Activated T-helper 17 cell treated with anti-CD3 and anti-CD28 coated beads, Interleukin-2, amount 50 U/mL, for 72 hours (primary cell): ENCODE results near the gene LRRC51. TPM values are rescaled to one million over a fixed set of nuclear protein-coding genes. Genes with fewer than 3 reads are reported as not detected.
A peak's percentile ranks its signal among the peaks of the same experiment; 100 is the strongest.

ENCODE experiments used
- ATAC-seq: fragments of 150-1000 bp; cut with Tn5 transposase; replicated peaks from 2 replicates; pipeline ENCODE4 v1.10.0; 2021; ENCODE audit warnings: mild to moderate bottlenecking, moderate library complexity
- H3K27ac Mint-ChIP-seq: one replicate; pipeline ENCODE4 v1.8.0; 2022; ENCODE audit warnings: mixed read lengths
- H3K27me3 Mint-ChIP-seq: one replicate; pipeline ENCODE4 v1.8.0; 2022; ENCODE audit warnings: mixed read lengths
- H3K36me3 Mint-ChIP-seq: one replicate; pipeline ENCODE4 v1.8.0; 2022; ENCODE audit warnings: low read depth, mild to moderate bottlenecking, mixed read lengths
- H3K4me1 Mint-ChIP-seq: one replicate; pipeline ENCODE4 v1.8.0; 2022; ENCODE audit warnings: mixed read lengths
- H3K4me3 Mint-ChIP-seq: one replicate; pipeline ENCODE4 v1.8.0; 2022; ENCODE audit warnings: mild to moderate bottlenecking, mixed read lengths
- H3K9me3 Mint-ChIP-seq: one replicate; pipeline ENCODE4 v1.8.0; 2022; ENCODE audit warnings: mixed read lengths
- total RNA-seq, 2 donors: library from RNA; stranded (reverse); gene quantifications; one replicate each; pipeline ENCODE4 v1.2.3, GENCODE V29; 2022

The LRRC51 gene
- total RNA-seq, 2 donors from 2014 or later, result 3.3 to 5.4 TPM

- Mint-ChIP-seq H3K36me3 (peaks cover 15% of the 10 kb centered on the region), H3K9me3 (no peaks in the 10 kb centered on the region), H3K4me3 (peak overlapping the region; percentile 88), H3K4me1 (peaks cover 30% of the 10 kb centered on the region), H3K27ac (peak overlapping the region; percentile 97), H3K27me3 (no peaks in the 10 kb centered on the region)
- no peak for ATAC-seq
Observed at GRCh38 chr11:72081821-72082453, 1.3 kb downstream of the LRRC51 start.

GRCh38 chr11:72083414-72083813 lies 2.8 kb downstream of the LRRC51 start:
- Mint-ChIP-seq H3K36me3 (peaks cover 22% of the 10 kb centered on the region), H3K4me1 (peaks cover 33% of the 10 kb centered on the region), H3K27me3 (no peaks in the 10 kb centered on the region), H3K9me3 (no peaks in the 10 kb centered on the region), H3K4me3 (no peak overlapping the region), H3K27ac (peak overlapping the region; percentile 13)
- ATAC-seq, result no peak

- H3K9me3 Mint-ChIP-seq, result no peaks in the 10 kb centered on the region
Observed at GRCh38 chr11:72084076-72084475, 3.4 kb downstream of the LRRC51 start.

GRCh38 chr11:72084965-72085364 lies 4.3 kb downstream of the LRRC51 start:
- ATAC-seq, result no peak
- Mint-ChIP-seq H3K9me3 (no peaks in the 10 kb centered on the region), H3K4me3 (no peak overlapping the region), H3K4me1 (peaks cover 30% of the 10 kb centered on the region), H3K27ac (peak overlapping the region; percentile 39), H3K27me3 (no peaks in the 10 kb centered on the region), H3K36me3 (peaks cover 31% of the 10 kb centered on the region)

More at GRCh38 chr11:72084076-72084475, 3.4 kb downstream of the LRRC51 start:
- ATAC-seq, result no peak
- H3K27me3 Mint-ChIP-seq, result no peaks in the 10 kb centered on the region
- peaks cover 24% of the 10 kb centered on the region for H3K36me3 Mint-ChIP-seq
- H3K4me3 Mint-ChIP-seq, result no peak overlapping the region
- H3K4me1 Mint-ChIP-seq, result peaks cover 30% of the 10 kb centered on the region
- no peak overlapping the region for H3K27ac Mint-ChIP-seq

- Mint-ChIP-seq H3K36me3 (peaks cover 25% of the 10 kb centered on the region), H3K27ac (peak overlapping the region; percentile 39), H3K4me1 (peaks cover 26% of the 10 kb centered on the region), H3K4me3 (no peak overlapping the region), H3K27me3 (no peaks in the 10 kb centered on the region), H3K9me3 (no peaks in the 10 kb centered on the region)
- peak; percentile 41 for ATAC-seq
Observed at GRCh38 chr11:72085621-72086351, 5.1 kb downstream of the LRRC51 start.

GRCh38 chr11:72088076-72088808 lies 7.6 kb downstream of the LRRC51 start:
- Mint-ChIP-seq H3K9me3 (no peaks in the 10 kb centered on the region), H3K4me3 (no peak overlapping the region), H3K27me3 (no peaks in the 10 kb centered on the region), H3K4me1 (peaks cover 25% of the 10 kb centered on the region), H3K36me3 (peaks cover 25% of the 10 kb centered on the region), H3K27ac (peak overlapping the region; percentile 55)
- ATAC-seq, result peak; percentile 61

- ATAC-seq, result peak; percentile 82
- H3K9me3 Mint-ChIP-seq, result no peaks in the 10 kb centered on the region
- H3K27me3 Mint-ChIP-seq, result no peaks in the 10 kb centered on the region
- H3K4me1 Mint-ChIP-seq, result peaks cover 18% of the 10 kb centered on the region
- H3K27ac Mint-ChIP-seq, result peak overlapping the region; percentile 70
- no peak overlapping the region for H3K4me3 Mint-ChIP-seq
- peaks cover 47% of the 10 kb centered on the region for H3K36me3 Mint-ChIP-seq
Observed at GRCh38 chr11:72091292-72091691, 10.6 kb downstream of the LRRC51 start.

DNA sequence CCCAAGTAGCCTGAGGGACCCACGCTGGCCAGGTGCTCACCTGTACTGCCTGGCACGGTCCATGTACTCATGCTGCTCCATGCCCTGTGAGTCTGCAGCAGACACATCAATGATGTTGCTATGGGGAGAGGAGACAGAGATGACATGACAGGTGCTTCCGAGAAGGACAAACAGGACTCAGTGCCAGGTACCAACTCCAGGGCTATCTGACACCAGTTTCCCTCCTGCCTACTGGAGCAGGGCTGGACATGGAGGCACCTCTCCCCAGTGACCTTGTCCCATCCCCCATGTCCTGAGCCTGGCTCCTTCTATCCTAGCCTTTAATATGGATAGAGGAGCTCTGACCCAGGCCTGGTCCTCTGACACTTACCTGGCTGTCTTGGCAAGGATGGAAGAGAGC lies 18.1 kb downstream of the LRRC51 start:
- Mint-ChIP-seq H3K27ac (no peak overlapping the region), H3K4me1 (peaks cover 35% of the 10 kb centered on the region), H3K36me3 (peaks cover 80% of the 10 kb centered on the region), H3K4me3 (no peak overlapping the region), H3K9me3 (no peaks in the 10 kb centered on the region), H3K27me3 (no peaks in the 10 kb centered on the region)
- ATAC-seq, result no peak

DNA sequence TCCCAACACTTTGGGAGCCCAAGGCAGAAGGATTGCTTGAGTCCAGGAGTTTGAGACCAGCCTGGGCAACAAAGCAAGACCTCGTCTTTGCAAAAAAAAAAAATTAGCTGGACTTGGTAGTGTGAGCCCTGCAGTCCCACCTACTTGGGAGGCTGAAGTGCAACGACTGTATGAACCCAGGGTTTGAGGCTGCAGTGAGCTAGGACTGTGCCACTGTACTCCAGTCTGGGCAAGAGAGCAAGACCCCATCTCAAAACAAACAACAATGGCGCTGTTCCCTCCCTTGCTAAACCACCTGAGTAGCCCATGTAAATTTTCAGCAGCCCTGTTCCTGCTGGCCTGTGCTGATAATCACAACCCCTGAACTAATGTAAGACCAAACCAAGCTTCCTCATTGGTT lies 19.4 kb downstream of the LRRC51 start:
- H3K4me1 Mint-ChIP-seq, result peaks cover 41% of the 10 kb centered on the region
- peaks cover 68% of the 10 kb centered on the region for H3K36me3 Mint-ChIP-seq
- H3K27ac Mint-ChIP-seq, result peak overlapping the region; percentile 96
- no peaks in the 10 kb centered on the region for H3K9me3 Mint-ChIP-seq
- H3K4me3 Mint-ChIP-seq, result no peak overlapping the region
- no peaks in the 10 kb centered on the region for H3K27me3 Mint-ChIP-seq
- no peak for ATAC-seq

DNA sequence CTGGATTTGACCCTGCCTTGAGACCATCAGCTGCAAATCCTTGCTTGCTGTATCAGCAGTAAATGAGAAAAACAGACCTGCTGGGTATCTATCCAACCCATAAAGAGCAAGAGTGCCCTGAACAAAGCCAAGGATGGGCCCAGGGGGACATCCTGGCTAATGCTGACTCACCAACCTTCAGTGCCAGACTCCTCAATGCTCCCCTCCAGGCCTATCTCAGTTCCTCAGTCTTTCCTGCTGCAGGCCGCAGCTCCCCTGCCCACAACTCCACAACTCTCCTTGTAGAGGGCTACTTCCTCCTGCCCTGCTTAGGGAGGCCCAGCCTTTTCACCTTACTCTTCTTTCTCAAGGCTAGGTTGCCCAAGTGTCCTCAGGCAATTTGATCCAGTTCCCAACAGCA lies 19.8 kb downstream of the LRRC51 start:
- peak overlapping the region; percentile 96 for H3K27ac Mint-ChIP-seq
- peaks cover 63% of the 10 kb centered on the region for H3K36me3 Mint-ChIP-seq
- no peaks in the 10 kb centered on the region for H3K9me3 Mint-ChIP-seq
- H3K4me1 Mint-ChIP-seq, result peaks cover 41% of the 10 kb centered on the region
- ATAC-seq, result no peak
- H3K27me3 Mint-ChIP-seq, result no peaks in the 10 kb centered on the region
- no peak overlapping the region for H3K4me3 Mint-ChIP-seq

GRCh38 chr11:72102162-72102561 lies 21.5 kb downstream of the LRRC51 start:
- H3K27me3 Mint-ChIP-seq, result no peaks in the 10 kb centered on the region
- H3K27ac Mint-ChIP-seq, result peak overlapping the region; percentile 96
- peaks cover 56% of the 10 kb centered on the region for H3K36me3 Mint-ChIP-seq
- ATAC-seq, result no peak
- no peaks in the 10 kb centered on the region for H3K9me3 Mint-ChIP-seq
- H3K4me1 Mint-ChIP-seq, result peaks cover 41% of the 10 kb centered on the region
- peak overlapping the region; percentile 92 for H3K4me3 Mint-ChIP-seq

GRCh38 chr11:72102631-72102945 lies 21.9 kb downstream of the LRRC51 start:
- ATAC-seq, result peak; percentile 16
- Mint-ChIP-seq H3K9me3 (no peaks in the 10 kb centered on the region), H3K27ac (peak overlapping the region; percentile 96), H3K36me3 (peaks cover 56% of the 10 kb centered on the region), H3K4me3 (peak overlapping the region; percentile 92), H3K4me1 (peaks cover 41% of the 10 kb centered on the region), H3K27me3 (no peaks in the 10 kb centered on the region)

DNA sequence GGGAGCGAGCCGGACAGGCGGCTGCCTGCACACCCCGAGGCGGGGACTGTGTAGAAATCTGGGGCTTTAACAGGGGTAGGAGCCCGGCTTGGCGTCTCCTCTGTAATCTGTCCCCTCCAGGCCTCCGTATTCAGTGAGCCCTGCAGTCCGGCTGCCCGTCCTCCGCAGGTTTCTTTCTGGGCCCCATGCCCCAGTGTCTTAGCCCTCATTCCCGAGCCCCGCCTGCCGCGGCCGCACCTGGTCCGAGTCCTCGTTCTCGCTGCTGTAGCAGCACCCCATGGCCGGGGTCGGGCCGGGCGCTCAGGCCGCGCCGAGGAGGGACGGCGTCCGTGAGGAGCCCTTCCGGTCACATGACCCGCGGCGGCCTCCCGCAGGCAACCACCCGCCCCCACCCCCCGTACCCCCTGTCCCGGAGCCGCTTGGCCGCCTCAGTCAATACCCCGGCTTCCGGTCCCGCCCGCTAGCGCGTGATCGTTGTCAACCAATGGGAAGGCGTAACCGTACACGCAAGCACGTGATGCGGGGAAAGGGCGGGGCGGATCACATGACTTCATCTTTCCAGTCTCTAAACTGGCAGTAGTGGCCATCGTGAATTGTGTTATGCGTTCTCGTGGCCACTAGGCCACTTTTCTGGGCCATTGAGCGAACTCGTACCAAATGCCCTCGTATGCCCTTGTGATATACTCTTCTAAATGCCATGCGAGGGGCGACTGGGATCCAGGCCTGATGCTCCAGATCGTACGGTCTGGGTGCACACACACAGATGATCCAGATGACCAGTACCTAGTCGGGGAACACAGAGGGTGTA lies 22.5 kb downstream of the LRRC51 start, which contains the start of gene LAMTOR1:
Gene LAMTOR1, minus strand, starts transcription at position 352 of the 808 bp plus-strand sequence. Its CDS starts 73 bp downstream, at position 279.
- peaks cover 36% of the 10 kb centered on the region for H3K4me1 Mint-ChIP-seq
- peak; percentile 99 for ATAC-seq
- peaks cover 51% of the 10 kb centered on the region for H3K36me3 Mint-ChIP-seq
- H3K27me3 Mint-ChIP-seq, result no peaks in the 10 kb centered on the region
- H3K9me3 Mint-ChIP-seq, result no peaks in the 10 kb centered on the region
- peak within 1 kb of the TSS; percentile 92 for H3K4me3 Mint-ChIP-seq
- peak within 1 kb of the TSS; percentile 96 for H3K27ac Mint-ChIP-seq

DNA sequence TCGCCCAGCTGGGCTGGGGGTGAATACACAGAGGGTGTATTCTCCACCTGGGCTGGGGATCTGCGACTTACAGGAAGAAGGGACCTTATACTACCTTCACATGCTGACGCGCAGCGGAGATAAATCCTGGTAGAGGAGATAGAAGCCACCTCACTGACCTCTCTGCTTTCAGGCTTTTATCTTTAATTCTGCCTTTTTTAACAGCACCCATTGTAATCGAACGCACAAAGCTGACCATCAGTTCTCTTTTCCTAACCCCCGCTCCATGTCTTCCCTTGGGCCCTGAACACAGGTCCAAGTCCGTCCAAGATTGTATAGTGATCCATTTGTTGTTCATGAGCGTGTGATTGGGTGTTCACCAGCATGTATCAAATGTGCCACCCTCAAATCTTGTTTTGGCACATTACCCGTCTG lies 23.1 kb downstream of the LRRC51 start:
- ATAC-seq, result no peak
- Mint-ChIP-seq H3K4me3 (peak overlapping the region; percentile 92), H3K9me3 (no peaks in the 10 kb centered on the region)

More for the DNA sequence above, 23.1 kb downstream of the LRRC51 start:
- Mint-ChIP-seq H3K4me1 (peaks cover 36% of the 10 kb centered on the region), H3K36me3 (peaks cover 45% of the 10 kb centered on the region), H3K27me3 (no peaks in the 10 kb centered on the region), H3K27ac (peak overlapping the region; percentile 96)
